IMR-90 (cell line): Measurements from ENCODE around the gene ANXA7. TPM values are rescaled to one million over a fixed set of nuclear protein-coding genes. Genes with fewer than 3 reads are reported as not detected.

Source experiments
- ATAC-seq: fragments of 200-7000 bp; cut with Tn5 transposase; 2 replicates; pipeline ENCODE4 v1.9.1; 2020; ENCODE audit warnings: low read depth, mild to moderate bottlenecking, moderate library complexity
- BruUV-seq: library from RNA; stranded (reverse); fragments of 400-500 nt; replicated peaks from 2 replicates; lab custom pipeline; 2021; lab: Mats Ljungman, UMichigan
- CTCF ChIA-PET: fragments of 300-600 bp; formaldehyde crosslinking; extraction: SDS; loops from one replicate; lab custom pipeline; 2021; ENCODE audit warnings: antibody characterized with exemption; lab: Yijun Ruan, JAX
- POLR2A ChIA-PET: fragments of 300-600 bp; sonication (Branson Sonifier 250); formaldehyde crosslinking; loops from one replicate; lab custom pipeline; 2022; ENCODE audit warnings: antibody characterized with exemption; ENCODE audit not compliant: unreplicated experiment; lab: Charles Lee
- DNase-seq: peaks from one replicate; pipeline ENCODE4 v3.0.0; 2013
- H2AFZ ChIP-seq: replicated peaks from 2 replicates; pipeline ENCODE3; 2013; ENCODE audit warnings: low read length, mild to moderate bottlenecking; ENCODE audit not compliant: poor library complexity
- H2AK5ac ChIP-seq: 2 replicates; pipeline ENCODE4 v1.6.1; 2013; ENCODE audit warnings: low read depth, low read length, inconsistent platforms
- H2AK9ac ChIP-seq: replicated peaks from 2 replicates; pipeline ENCODE3; 2013; ENCODE audit warnings: mild to moderate bottlenecking, low read depth, low read length, moderate library complexity; ENCODE audit not compliant: poor library complexity
- H2BK120ac ChIP-seq: 2 replicates; pipeline ENCODE4 v1.6.1; 2013; ENCODE audit warnings: low read depth, low read length, inconsistent platforms
- H2BK15ac ChIP-seq: 3 replicates; pipeline ENCODE4 v1.6.1; 2013; ENCODE audit warnings: low read depth, low read length, inconsistent platforms
- H2BK20ac ChIP-seq: 2 replicates; pipeline ENCODE4 v1.6.1; 2013; ENCODE audit warnings: low read depth, mild to moderate bottlenecking, inconsistent platforms, low read length, moderate library complexity
- H2BK5ac ChIP-seq: 2 replicates; pipeline ENCODE4 v1.6.1; 2013; ENCODE audit warnings: mild to moderate bottlenecking, low read depth, low read length, inconsistent platforms; ENCODE audit not compliant: poor library complexity, severe bottlenecking
- H3K14ac ChIP-seq: replicated peaks from 2 replicates; pipeline ENCODE4 v1.6.1; 2013; ENCODE audit warnings: low read depth, low read length, inconsistent platforms
- H3K18ac ChIP-seq: 2 replicates; pipeline ENCODE4 v1.6.1; 2013; ENCODE audit warnings: low read depth, low read length, control low read depth
- H3K23ac ChIP-seq: 2 replicates; pipeline ENCODE4 v1.6.1; 2013; ENCODE audit warnings: low read depth, low read length, inconsistent platforms
- H3K27ac ChIP-seq: 2 replicates; pipeline ENCODE4 v1.5.1; 2013; ENCODE audit warnings: mild to moderate bottlenecking, control low read depth, low read length; ENCODE audit not compliant: insufficient read depth
- H3K27me3 ChIP-seq: 2 replicates; pipeline ENCODE4 v1.6.1; 2013; ENCODE audit warnings: low read length; ENCODE audit not compliant: control insufficient read depth, insufficient read depth
- H3K36me3 ChIP-seq: 2 replicates; pipeline ENCODE4 v1.6.1; 2013; ENCODE audit warnings: low read length, mixed read lengths; ENCODE audit not compliant: control insufficient read depth, insufficient read depth
- H3K4ac ChIP-seq: 2 replicates; pipeline ENCODE4 v1.6.1; 2013; ENCODE audit warnings: low read depth, low read length, inconsistent platforms
- H3K4me1 ChIP-seq: 2 replicates; pipeline ENCODE4 v1.6.1; 2013; ENCODE audit warnings: low read length, mixed read lengths; ENCODE audit not compliant: control insufficient read depth, insufficient read depth
- H3K4me2 ChIP-seq: 2 replicates; pipeline ENCODE4 v1.6.1; 2013; ENCODE audit warnings: low read depth, mild to moderate bottlenecking, control low read depth, low read length, moderate library complexity
- H3K4me3 ChIP-seq: 2 replicates; pipeline ENCODE4 v1.5.1; 2013; ENCODE audit warnings: low read depth, mild to moderate bottlenecking, control low read depth, low read length, moderate library complexity; ENCODE audit not compliant: insufficient read depth
- H3K56ac ChIP-seq: 2 replicates; pipeline ENCODE4 v1.6.1; 2013; ENCODE audit warnings: low read length, inconsistent platforms; ENCODE audit not compliant: insufficient read depth; ENCODE audit errors: extremely low read depth
- H3K79me1 ChIP-seq, 2 experiments: 2 replicates each; pipeline ENCODE4 v1.6.1; 2013; ENCODE audit warnings: low read length in 2 of 2, inconsistent platforms in 1 of 2, low read depth in 1 of 2
- H3K9ac ChIP-seq: 2 replicates; pipeline ENCODE4 v1.6.1; 2013; ENCODE audit warnings: low read depth, low read length, control low read depth
- H3K9me1 ChIP-seq: 2 replicates; pipeline ENCODE4 v1.6.1; 2013; ENCODE audit warnings: low read length, inconsistent platforms; ENCODE audit not compliant: insufficient read depth
- H3K9me3 ChIP-seq: 2 replicates; pipeline ENCODE4 v1.6.1; 2013; ENCODE audit warnings: low read length; ENCODE audit not compliant: control insufficient read depth, insufficient read depth
- H4K20me1 ChIP-seq: 2 replicates; pipeline ENCODE4 v1.6.1; 2013; ENCODE audit warnings: low read length, inconsistent platforms; ENCODE audit not compliant: insufficient read depth
- H4K5ac ChIP-seq: 2 replicates; pipeline ENCODE4 v1.6.1; 2013; ENCODE audit warnings: mild to moderate bottlenecking, low read depth, low read length, control low read depth
- H4K8ac ChIP-seq, 2 experiments: 2 replicates each; pipeline ENCODE4 v1.6.1; 2013; ENCODE audit warnings: low read depth in 2 of 2, low read length in 2 of 2, control low read depth in 1 of 2, inconsistent platforms in 1 of 2
- H4K91ac ChIP-seq: 2 replicates; pipeline ENCODE4 v1.6.1; 2013; ENCODE audit warnings: low read depth, low read length, inconsistent platforms; ENCODE audit not compliant: insufficient read depth
- FOS ChIP-seq: fragments of 150-350 bp; IDR thresholded peaks from 2 replicates; pipeline ENCODE4 v1.6.1; 2016; ENCODE audit warnings: low read depth, low read length
- MAZ ChIP-seq: IDR thresholded peaks from 2 replicates; pipeline ENCODE4 v1.6.1; 2012; ENCODE audit warnings: low read depth, mild to moderate bottlenecking, low read length, improper control_type of control experiment, moderate library complexity, borderline replicate concordance
- MXI1 ChIP-seq: IDR thresholded peaks from 2 replicates; pipeline ENCODE4 v1.6.1; 2012; ENCODE audit warnings: low read depth, mild to moderate bottlenecking, low read length, moderate library complexity, borderline replicate concordance
- RAD21 ChIP-seq: IDR thresholded peaks from 2 replicates; pipeline ENCODE4 v1.6.1; 2012; ENCODE audit warnings: low read length, improper control_type of control experiment
- USF2 ChIP-seq: fragments of 150-350 bp; IDR thresholded peaks from 2 replicates; pipeline ENCODE4 v1.6.1; 2017; ENCODE audit warnings: mild to moderate bottlenecking, antibody characterized with exemption, low read length, low read depth
- WGBS, 2 experiments: methylation state at CpG; one replicate each; pipeline versions ENCODE4 v1.1.5 to v1.1.7; 2013; ENCODE audit warnings: missing lambda C conversion rate in 2 of 2; ENCODE audit not compliant: insufficient read length in 1 of 2; ENCODE audit errors: extremely low coverage in 2 of 2; 5-methylcytosine and 5-hydroxymethylcytosine counted together
- dilution Hi-C: fragments of 300-500 bp; cut with HindIII; formaldehyde crosslinking; loops from one replicate; pipeline ENCODE4 v1.14.3; 2018; ENCODE audit warnings: low sequenced_read_pairs; ENCODE audit not compliant: unreplicated experiment
- in situ Hi-C: fragments of 300-500 bp; cut with MboI; formaldehyde crosslinking; loops from 3 replicates; pipeline ENCODE4 v1.14.3; 2019; ENCODE audit warnings: low sequenced_read_pairs, inconsistent platforms, mixed read lengths
- intact Hi-C: fragments of 100-400 bp; cut with micrococcal nuclease; formaldehyde crosslinking; loops from 2 replicates; pipeline ENCODE4 v1.10.0; 2022
- polyA plus RNA-seq, 3 experiments: library from polyadenylated mRNA; depleted of rRNA; stranded (reverse); fragments of >200 nt; gene quantifications; 2 replicates each; pipeline ENCODE4 v1.2.3, GENCODE V29; 2012; ENCODE audit warnings: low replicate concordance in 1 of 3
- total RNA-seq: library from RNA; depleted of rRNA; stranded (reverse); fragments of >200 nt; gene quantifications from 2 replicates; pipeline ENCODE4 v1.2.3, GENCODE V29; 2012
- TF ChIP-seq, protein P1 (sequence below): fragments of 150-350 bp; IDR thresholded peaks from 2 replicates; pipeline ENCODE4 v1.6.1; 2016; ENCODE audit warnings: low read depth, mild to moderate bottlenecking, low read length, moderate library complexity, borderline replicate concordance
- TF ChIP-seq, protein P2 (sequence below): conservative IDR thresholded peaks from 2 replicates; pipeline ENCODE4 v1.5.1; 2012; ENCODE audit warnings: mild to moderate bottlenecking, low read depth, low read length, improper control_type of control experiment

Gene ANXA7
- total and polyA plus RNA-seq, 2 of the 4 experiments (the other 2 are of a cell fraction): 77.4 to 120 TPM

GRCh38 chr10:73332379-73332778 is 81.5 kb downstream of the ANXA7 start:
- DNase-seq: no peak
- TF ChIP-seq, protein P1, sequence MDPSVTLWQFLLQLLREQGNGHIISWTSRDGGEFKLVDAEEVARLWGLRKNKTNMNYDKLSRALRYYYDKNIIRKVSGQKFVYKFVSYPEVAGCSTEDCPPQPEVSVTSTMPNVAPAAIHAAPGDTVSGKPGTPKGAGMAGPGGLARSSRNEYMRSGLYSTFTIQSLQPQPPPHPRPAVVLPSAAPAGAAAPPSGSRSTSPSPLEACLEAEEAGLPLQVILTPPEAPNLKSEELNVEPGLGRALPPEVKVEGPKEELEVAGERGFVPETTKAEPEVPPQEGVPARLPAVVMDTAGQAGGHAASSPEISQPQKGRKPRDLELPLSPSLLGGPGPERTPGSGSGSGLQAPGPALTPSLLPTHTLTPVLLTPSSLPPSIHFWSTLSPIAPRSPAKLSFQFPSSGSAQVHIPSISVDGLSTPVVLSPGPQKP: no peak
- TF ChIP-seq, protein P2, sequence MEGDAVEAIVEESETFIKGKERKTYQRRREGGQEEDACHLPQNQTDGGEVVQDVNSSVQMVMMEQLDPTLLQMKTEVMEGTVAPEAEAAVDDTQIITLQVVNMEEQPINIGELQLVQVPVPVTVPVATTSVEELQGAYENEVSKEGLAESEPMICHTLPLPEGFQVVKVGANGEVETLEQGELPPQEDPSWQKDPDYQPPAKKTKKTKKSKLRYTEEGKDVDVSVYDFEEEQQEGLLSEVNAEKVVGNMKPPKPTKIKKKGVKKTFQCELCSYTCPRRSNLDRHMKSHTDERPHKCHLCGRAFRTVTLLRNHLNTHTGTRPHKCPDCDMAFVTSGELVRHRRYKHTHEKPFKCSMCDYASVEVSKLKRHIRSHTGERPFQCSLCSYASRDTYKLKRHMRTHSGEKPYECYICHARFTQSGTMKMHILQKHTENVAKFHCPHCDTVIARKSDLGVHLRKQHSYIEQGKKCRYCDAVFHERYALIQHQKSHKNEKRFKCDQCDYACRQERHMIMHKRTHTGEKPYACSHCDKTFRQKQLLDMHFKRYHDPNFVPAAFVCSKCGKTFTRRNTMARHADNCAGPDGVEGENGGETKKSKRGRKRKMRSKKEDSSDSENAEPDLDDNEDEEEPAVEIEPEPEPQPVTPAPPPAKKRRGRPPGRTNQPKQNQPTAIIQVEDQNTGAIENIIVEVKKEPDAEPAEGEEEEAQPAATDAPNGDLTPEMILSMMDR: no peak
- TF ChIP-seq RAD21 (no peak), USF2 (no peak), MAZ (no peak), FOS (no peak), MXI1 (no peak)
- H3K18ac ChIP-seq: no peak overlapping the region
- no peaks in the 10 kb centered on the region for H3K36me3 ChIP-seq
- no peak overlapping the region for H2BK120ac ChIP-seq
- intact Hi-C loops (loop anchor here (10.0 kb wide), 1 partner anchor 138 kb away; no protein-coding TSS in a partner anchor), dilution Hi-C loops (no loop called here), in situ Hi-C loops (no loop called here)
- H4K5ac ChIP-seq: no peak overlapping the region
- no peaks in the 10 kb centered on the region for H4K20me1 ChIP-seq
- H2AK9ac ChIP-seq: no peak overlapping the region
- H3K4ac ChIP-seq: no peak overlapping the region
- no peak overlapping the region for H2AK5ac ChIP-seq
- no peak overlapping the region for H2AFZ ChIP-seq
- H3K9me1 ChIP-seq: no peaks in the 10 kb centered on the region
- no peaks in the 10 kb centered on the region for H3K79me1 ChIP-seq
- no peak overlapping the region for H4K8ac ChIP-seq
- ChIA-PET CTCF (no interaction called here), POLR2A (no interaction called here)
- H3K9ac ChIP-seq: no peak overlapping the region
- H2BK20ac ChIP-seq: no peak overlapping the region
- H3K23ac ChIP-seq: no peak overlapping the region
- H3K4me1 ChIP-seq: no peaks in the 10 kb centered on the region
- H4K91ac ChIP-seq: no peak overlapping the region
- H3K9me3 ChIP-seq: no peaks in the 10 kb centered on the region
- H3K14ac ChIP-seq: no peak overlapping the region
- H3K4me2 ChIP-seq: no peak overlapping the region
- no TSS peak for BruUV-seq
- H2BK5ac ChIP-seq: no peak overlapping the region
- no peak overlapping the region for H3K27ac ChIP-seq
- H3K56ac ChIP-seq: no peak overlapping the region
- H3K27me3 ChIP-seq: peaks cover 19% of the 10 kb centered on the region
- WGBS, 2 experiments: no CpG with 5 or more reads among the region's 2 CpGs
- no peak overlapping the region for H2BK15ac ChIP-seq
- no peak overlapping the region for H3K4me3 ChIP-seq
- no peak for ATAC-seq
